GM06990 (cell line): ENCODE results near the gene ANXA2.
"Not testable (repeated sequence)": the region's sequence is repeated elsewhere in the genome, so short reads cannot be mapped to it uniquely, and the experiment has no call there.

Experiments used
- DNase-seq: peaks from one replicate; pipeline ENCODE4 v3.0.0-alpha.2; 2011; ENCODE audit not compliant: insufficient read length; ENCODE audit errors: extremely low read depth
- H3K27me3 ChIP-seq: replicated peaks from 2 replicates; pipeline ENCODE4 v1.6.0; 2011; ENCODE audit warnings: low read length; ENCODE audit not compliant: control insufficient read depth, insufficient read depth
- H3K36me3 ChIP-seq: 2 replicates; pipeline ENCODE4 v1.5.1; 2011; ENCODE audit warnings: low read length; ENCODE audit not compliant: control insufficient read depth, insufficient read depth
- H3K4me3 ChIP-seq: replicated peaks from 2 replicates; pipeline ENCODE4 v1.5.1; 2011; ENCODE audit warnings: low read depth, mild to moderate bottlenecking, control low read depth, low read length
- CTCF ChIP-seq: IDR thresholded peaks from 2 replicates; pipeline ENCODE4 v1.5.1; 2011; ENCODE audit warnings: low read length, control low read depth, mild to moderate bottlenecking, inconsistent platforms; ENCODE audit not compliant: insufficient read depth, poor library complexity, severe bottlenecking

Gene ANXA2

GRCh38 chr15:60363903-60364611, 33.7 kb downstream of the ANXA2 start:
- no peaks in the 10 kb centered on the region for H3K27me3 ChIP-seq
- peaks cover 3% of the 10 kb centered on the region for H3K36me3 ChIP-seq
- DNase-seq: no peak
- H3K4me3 ChIP-seq: no peak overlapping the region
- TF ChIP-seq CTCF: no peak

- Histone ChIP-seq H3K36me3 (peaks cover 5% of the 10 kb centered on the region), H3K4me3 (no peak overlapping the region), H3K27me3 (no peaks in the 10 kb centered on the region)
- no peak for DNase-seq
- no peak for TF ChIP-seq CTCF
These were observed 34.7 kb downstream of the ANXA2 start for GRCh38 chr15:60363087-60363549.

GRCh38 chr15:60362321-60363086, 35.3 kb downstream of the ANXA2 start:
- TF ChIP-seq CTCF: no peak
- no peaks in the 10 kb centered on the region for H3K27me3 ChIP-seq
- DNase-seq: no peak
- no peak overlapping the region for H3K4me3 ChIP-seq
- peaks cover 5% of the 10 kb centered on the region for H3K36me3 ChIP-seq

GRCh38 chr15:60359738-60360137, 38.0 kb downstream of the ANXA2 start:
- peak; percentile 64 for TF ChIP-seq CTCF
- peak; percentile 18 for DNase-seq
- H3K36me3 ChIP-seq: peaks cover 16% of the 10 kb centered on the region
- not testable (repeated sequence) for H3K27me3 ChIP-seq, H3K4me3 ChIP-seq

GRCh38 chr15:60358935-60359682, 38.7 kb downstream of the ANXA2 start:
- no peak for DNase-seq
- Histone ChIP-seq H3K27me3 (no peaks in the 10 kb centered on the region), H3K4me3 (no peak overlapping the region), H3K36me3 (peaks cover 19% of the 10 kb centered on the region)
- TF ChIP-seq CTCF: no peak
